Measurements from ENCODE around the gene PSME2. TPM values are rescaled to one million over a fixed set of nuclear protein-coding genes. Genes with fewer than 3 reads are reported as not detected.

The PSME2 gene
- total and polyA plus RNA-seq, 10 of the 15 experiments (the other 5 are each of a cell fraction or from before 2014, with no cell fraction given): 510 to 3,542 (median 913) TPM

DNA sequence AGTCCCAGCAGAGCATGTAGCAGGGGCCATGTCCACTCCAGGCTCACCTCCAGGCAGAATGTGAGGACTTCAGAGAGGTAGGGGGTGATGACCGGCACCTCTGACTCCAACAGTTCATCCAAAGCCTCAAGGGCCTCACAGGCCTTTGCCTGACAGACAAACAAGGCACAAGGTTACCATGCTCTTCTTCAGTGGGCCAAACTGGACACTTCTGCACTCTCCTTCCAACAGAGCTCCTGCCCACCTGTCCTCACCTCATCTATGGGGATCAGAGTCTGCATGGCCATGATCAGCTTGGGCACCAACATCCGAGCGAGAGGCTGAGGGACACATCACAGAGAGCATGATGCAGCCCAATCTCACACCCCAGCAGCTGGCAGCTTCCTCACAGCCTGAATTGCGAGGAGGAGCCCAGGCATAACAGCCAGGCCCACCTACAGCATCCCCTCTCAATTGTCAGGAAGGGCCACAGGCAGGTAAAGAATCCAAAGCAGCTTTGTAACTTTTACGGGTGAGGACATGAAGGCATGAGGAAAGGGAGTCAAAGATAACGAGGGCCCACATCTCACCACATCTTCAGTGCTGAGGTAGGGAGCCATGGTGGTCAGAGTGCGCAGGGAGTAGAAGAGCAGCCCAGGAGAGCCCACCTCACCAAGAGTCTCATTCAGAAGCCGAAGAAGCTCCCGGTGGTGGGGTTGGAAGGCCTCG, 40.6 kb upstream of the PSME2 start:
- H3K4me3 ChIP-seq: no peak overlapping the region
- 0 out of 2 replicates have a peak, but pooled peaks cover 4% of the 10 kb centered on the region for H3K4me1 ChIP-seq (ENCODE audit: control insufficient read depth, insufficient read depth, low read length)
- WGBS (ENCODE audit: insufficient coverage, insufficient replicate concordance, low lambda C conversion rate, missing lambda C conversion rate): 90% methylated on average over 10 of the region's 10 CpGs

More for the DNA sequence above, 40.6 kb upstream of the PSME2 start:
- Histone ChIP-seq H3K36me3 (ENCODE audit: control insufficient read depth in 2 of 2, insufficient read depth in 2 of 2, low read length in 1 of 2) (peaks cover 17 to 28% of the 10 kb centered on the region in 2 experiments), H3K79me2 (ENCODE audit: control insufficient read depth, insufficient read depth, low read length) (peaks cover 20% of the 10 kb centered on the region), H3K27me3 (replicated peaks in 1 of 2; ENCODE audit: control insufficient read depth in 2 of 2, insufficient read depth in 2 of 2, low read length in 1 of 2) (no peaks in the 10 kb centered on the region), H3K4me2 (ENCODE audit: control insufficient read depth, insufficient read depth) (peak overlapping the region; percentile 78; the same call in 1 of the 2 replicates), H3K9me3 (replicated peaks; ENCODE audit: control insufficient read depth, insufficient read depth, low read length) (no peaks in the 10 kb centered on the region), H3K27ac (ENCODE audit: control insufficient read depth, insufficient read depth) (no peak overlapping the region), H4K20me1 (ENCODE audit: control insufficient read depth, insufficient read depth) (no peaks in the 10 kb centered on the region), H2AFZ (ENCODE audit: control insufficient read depth, low read depth, low read length) (no peak overlapping the region), H3K9ac (ENCODE audit: control insufficient read depth, insufficient read depth, low read length) (no peak overlapping the region; the same call in 1 of the 2 replicates)
- ATAC-seq (no peak), DNase-seq (ENCODE audit: low read depth, low spot score) (no peak), FAIRE-seq (no peak)
- CTCF ChIA-PET: interaction anchor here (0.8 to 1.1 kb wide), 3 partner anchors 26 to 121 kb away, joined by 3 read pairs; partner anchors contain the start of genes CIDEB and IRF9
- BruUV-seq (replicated peaks): no TSS peak
- TF ChIP-seq NFYB (IDR thresholded peaks at IDR 0.05; ENCODE audit: insufficient read depth, low read depth, low read length) (no peak), PAX5 (IDR thresholded peaks at IDR 0.05; ENCODE audit: borderline replicate concordance, low read depth, low read length) (no peak), NRF1 (conservative IDR thresholded peaks at IDR 0.05; ENCODE audit: low read depth, low read length) (no peak), RELA (IDR thresholded peaks at IDR 0.05; ENCODE audit: borderline replicate concordance, partially characterized antibody) (no peak), POLR2A (IDR thresholded peaks at IDR 0.05; ENCODE audit: low read depth, low read length) (no peak), EP300 (IDR thresholded peaks at IDR 0.05; ENCODE audit: borderline replicate concordance in 1 of 2, control insufficient read depth in 1 of 2, low read depth in 2 of 2, low read length in 2 of 2) (no peak), GABPA (IDR thresholded peaks at IDR 0.05; ENCODE audit: low read depth) (no peak), MEF2B (IDR thresholded peaks at IDR 0.05; ENCODE audit: partially characterized antibody, poor library complexity, severe bottlenecking) (no peak)
- TF ChIP-seq, protein P1, sequence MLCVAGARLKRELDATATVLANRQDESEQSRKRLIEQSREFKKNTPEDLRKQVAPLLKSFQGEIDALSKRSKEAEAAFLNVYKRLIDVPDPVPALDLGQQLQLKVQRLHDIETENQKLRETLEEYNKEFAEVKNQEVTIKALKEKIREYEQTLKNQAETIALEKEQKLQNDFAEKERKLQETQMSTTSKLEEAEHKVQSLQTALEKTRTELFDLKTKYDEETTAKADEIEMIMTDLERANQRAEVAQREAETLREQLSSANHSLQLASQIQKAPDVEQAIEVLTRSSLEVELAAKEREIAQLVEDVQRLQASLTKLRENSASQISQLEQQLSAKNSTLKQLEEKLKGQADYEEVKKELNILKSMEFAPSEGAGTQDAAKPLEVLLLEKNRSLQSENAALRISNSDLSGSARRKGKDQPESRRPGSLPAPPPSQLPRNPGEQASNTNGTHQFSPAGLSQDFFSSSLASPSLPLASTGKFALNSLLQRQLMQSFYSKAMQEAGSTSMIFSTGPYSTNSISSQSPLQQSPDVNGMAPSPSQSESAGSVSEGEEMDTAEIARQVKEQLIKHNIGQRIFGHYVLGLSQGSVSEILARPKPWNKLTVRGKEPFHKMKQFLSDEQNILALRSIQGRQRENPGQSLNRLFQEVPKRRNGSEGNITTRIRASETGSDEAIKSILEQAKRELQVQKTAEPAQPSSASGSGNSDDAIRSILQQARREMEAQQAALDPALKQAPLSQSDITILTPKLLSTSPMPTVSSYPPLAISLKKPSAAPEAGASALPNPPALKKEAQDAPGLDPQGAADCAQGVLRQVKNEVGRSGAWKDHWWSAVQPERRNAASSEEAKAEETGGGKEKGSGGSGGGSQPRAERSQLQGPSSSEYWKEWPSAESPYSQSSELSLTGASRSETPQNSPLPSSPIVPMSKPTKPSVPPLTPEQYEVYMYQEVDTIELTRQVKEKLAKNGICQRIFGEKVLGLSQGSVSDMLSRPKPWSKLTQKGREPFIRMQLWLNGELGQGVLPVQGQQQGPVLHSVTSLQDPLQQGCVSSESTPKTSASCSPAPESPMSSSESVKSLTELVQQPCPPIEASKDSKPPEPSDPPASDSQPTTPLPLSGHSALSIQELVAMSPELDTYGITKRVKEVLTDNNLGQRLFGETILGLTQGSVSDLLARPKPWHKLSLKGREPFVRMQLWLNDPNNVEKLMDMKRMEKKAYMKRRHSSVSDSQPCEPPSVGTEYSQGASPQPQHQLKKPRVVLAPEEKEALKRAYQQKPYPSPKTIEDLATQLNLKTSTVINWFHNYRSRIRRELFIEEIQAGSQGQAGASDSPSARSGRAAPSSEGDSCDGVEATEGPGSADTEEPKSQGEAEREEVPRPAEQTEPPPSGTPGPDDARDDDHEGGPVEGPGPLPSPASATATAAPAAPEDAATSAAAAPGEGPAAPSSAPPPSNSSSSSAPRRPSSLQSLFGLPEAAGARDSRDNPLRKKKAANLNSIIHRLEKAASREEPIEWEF (IDR thresholded peaks at IDR 0.05; ENCODE audit: insufficient replicate concordance, low read depth, low read length): no peak
- RAD21 ChIA-PET (ENCODE audit: unreplicated experiment): interaction anchor here (1.1 to 2.8 kb wide), 3 partner anchors 26 to 111 kb away, joined by 3 to 13 read pairs (median 9); partner anchors contain the start of gene IRF9
- intact Hi-C loops (cut with micrococcal nuclease; ENCODE audit: unreplicated experiment): no loop called here
- SMC1A ChIA-PET (ENCODE audit: uncharacterized antibody, unreplicated experiment): interaction anchor here (1.6 kb wide), 1 partner anchor 84 kb away, joined by 3 read pairs; the partner anchor contains the start of gene RABGGTA
- in situ Hi-C loops (cut with MboI): no loop called here
- POLR2A ChIA-PET: interaction anchor here (1.0 to 3.0 kb wide), 4 partner anchors 9 to 56 kb away, joined by 3 to 28 read pairs (median 13); partner anchors contain the start of genes CHMP4A, IRF9, TINF2 and TM9SF1
